Measurements from ENCODE around the gene TIPIN. TPM values are rescaled to one million over a fixed set of nuclear protein-coding genes. Genes with fewer than 3 reads are reported as not detected.

Gene TIPIN
- polyA plus RNA-seq, 1 donor from 2014 or later, result 7.4 TPM

DNA sequence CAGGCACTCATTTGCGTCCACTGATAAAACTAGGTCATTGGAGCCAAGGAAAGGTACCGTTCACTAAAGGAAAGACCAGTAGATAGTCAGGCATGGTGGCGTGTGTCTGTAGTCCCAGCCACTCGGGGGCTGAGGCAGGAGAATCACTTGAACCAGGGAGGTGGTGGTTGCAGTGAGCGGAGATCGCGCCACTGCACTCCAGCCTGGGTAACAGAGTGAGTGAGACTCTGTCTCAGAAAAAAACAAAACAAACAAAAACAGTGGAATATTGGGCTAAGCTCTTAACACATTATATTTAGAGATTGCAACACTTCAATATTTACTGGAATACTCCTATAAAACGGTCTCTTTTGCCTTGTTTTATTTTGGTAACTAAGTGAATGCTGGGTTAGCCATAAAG, 47.6 kb upstream of the TIPIN start:
- no peaks in the 10 kb centered on the region for H3K9me2 ChIP-seq (ENCODE audit: insufficient read depth, low read length)
- H3K9ac ChIP-seq (ENCODE audit: low read length), result no peak overlapping the region
- no peak overlapping the region for H3K4me2 ChIP-seq (ENCODE audit: low read length)
- no peaks in the 10 kb centered on the region for H3K9me3 ChIP-seq (ENCODE audit: low read length)
- no peak overlapping the region for H3K27ac ChIP-seq (ENCODE audit: low read length)
- H3F3A ChIP-seq (ENCODE audit: insufficient read depth, low read length, poor library complexity, severe bottlenecking), result no peaks in the 10 kb centered on the region
- no peaks in the 10 kb centered on the region for H3K36me3 ChIP-seq (ENCODE audit: insufficient read depth, low read length)
- no peaks in the 10 kb centered on the region for H3K79me2 ChIP-seq (replicated peaks; ENCODE audit: insufficient read depth, low read length)
- no peak overlapping the region for H2AFZ ChIP-seq (ENCODE audit: low read depth, low read length)
- H3K27me3 ChIP-seq (ENCODE audit: insufficient read depth, low read depth, low read length), result no peaks in the 10 kb centered on the region
- TF ChIP-seq EP300 (conservative IDR thresholded peaks at IDR 0.05; ENCODE audit: poor library complexity, severe bottlenecking) (no peak), RAD21 (conservative IDR thresholded peaks at IDR 0.05) (no peak), EZH2 (IDR thresholded peaks at IDR 0.05; ENCODE audit: borderline replicate concordance, insufficient read depth, low read length, poor library complexity, severe bottlenecking) (no peak), SMC3 (conservative IDR thresholded peaks at IDR 0.05; ENCODE audit: poor library complexity) (no peak), MXI1 (conservative IDR thresholded peaks at IDR 0.05; ENCODE audit: poor library complexity, severe bottlenecking) (no peak), TAF1 (IDR thresholded peaks at IDR 0.05; ENCODE audit: low read depth) (no peak), POLR2AphosphoS5 (IDR thresholded peaks at IDR 0.05) (no peak)
- TF ChIP-seq, protein P1, sequence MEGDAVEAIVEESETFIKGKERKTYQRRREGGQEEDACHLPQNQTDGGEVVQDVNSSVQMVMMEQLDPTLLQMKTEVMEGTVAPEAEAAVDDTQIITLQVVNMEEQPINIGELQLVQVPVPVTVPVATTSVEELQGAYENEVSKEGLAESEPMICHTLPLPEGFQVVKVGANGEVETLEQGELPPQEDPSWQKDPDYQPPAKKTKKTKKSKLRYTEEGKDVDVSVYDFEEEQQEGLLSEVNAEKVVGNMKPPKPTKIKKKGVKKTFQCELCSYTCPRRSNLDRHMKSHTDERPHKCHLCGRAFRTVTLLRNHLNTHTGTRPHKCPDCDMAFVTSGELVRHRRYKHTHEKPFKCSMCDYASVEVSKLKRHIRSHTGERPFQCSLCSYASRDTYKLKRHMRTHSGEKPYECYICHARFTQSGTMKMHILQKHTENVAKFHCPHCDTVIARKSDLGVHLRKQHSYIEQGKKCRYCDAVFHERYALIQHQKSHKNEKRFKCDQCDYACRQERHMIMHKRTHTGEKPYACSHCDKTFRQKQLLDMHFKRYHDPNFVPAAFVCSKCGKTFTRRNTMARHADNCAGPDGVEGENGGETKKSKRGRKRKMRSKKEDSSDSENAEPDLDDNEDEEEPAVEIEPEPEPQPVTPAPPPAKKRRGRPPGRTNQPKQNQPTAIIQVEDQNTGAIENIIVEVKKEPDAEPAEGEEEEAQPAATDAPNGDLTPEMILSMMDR (IDR thresholded peaks at IDR 0.05; ENCODE audit: poor library complexity, severe bottlenecking), result no peak
- TF ChIP-seq, protein P2, sequence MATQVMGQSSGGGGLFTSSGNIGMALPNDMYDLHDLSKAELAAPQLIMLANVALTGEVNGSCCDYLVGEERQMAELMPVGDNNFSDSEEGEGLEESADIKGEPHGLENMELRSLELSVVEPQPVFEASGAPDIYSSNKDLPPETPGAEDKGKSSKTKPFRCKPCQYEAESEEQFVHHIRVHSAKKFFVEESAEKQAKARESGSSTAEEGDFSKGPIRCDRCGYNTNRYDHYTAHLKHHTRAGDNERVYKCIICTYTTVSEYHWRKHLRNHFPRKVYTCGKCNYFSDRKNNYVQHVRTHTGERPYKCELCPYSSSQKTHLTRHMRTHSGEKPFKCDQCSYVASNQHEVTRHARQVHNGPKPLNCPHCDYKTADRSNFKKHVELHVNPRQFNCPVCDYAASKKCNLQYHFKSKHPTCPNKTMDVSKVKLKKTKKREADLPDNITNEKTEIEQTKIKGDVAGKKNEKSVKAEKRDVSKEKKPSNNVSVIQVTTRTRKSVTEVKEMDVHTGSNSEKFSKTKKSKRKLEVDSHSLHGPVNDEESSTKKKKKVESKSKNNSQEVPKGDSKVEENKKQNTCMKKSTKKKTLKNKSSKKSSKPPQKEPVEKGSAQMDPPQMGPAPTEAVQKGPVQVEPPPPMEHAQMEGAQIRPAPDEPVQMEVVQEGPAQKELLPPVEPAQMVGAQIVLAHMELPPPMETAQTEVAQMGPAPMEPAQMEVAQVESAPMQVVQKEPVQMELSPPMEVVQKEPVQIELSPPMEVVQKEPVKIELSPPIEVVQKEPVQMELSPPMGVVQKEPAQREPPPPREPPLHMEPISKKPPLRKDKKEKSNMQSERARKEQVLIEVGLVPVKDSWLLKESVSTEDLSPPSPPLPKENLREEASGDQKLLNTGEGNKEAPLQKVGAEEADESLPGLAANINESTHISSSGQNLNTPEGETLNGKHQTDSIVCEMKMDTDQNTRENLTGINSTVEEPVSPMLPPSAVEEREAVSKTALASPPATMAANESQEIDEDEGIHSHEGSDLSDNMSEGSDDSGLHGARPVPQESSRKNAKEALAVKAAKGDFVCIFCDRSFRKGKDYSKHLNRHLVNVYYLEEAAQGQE (IDR thresholded peaks at IDR 0.05; ENCODE audit: borderline replicate concordance), result no peak
- no peaks in the 10 kb centered on the region for H4K20me1 ChIP-seq (ENCODE audit: insufficient read depth)
- no peak overlapping the region for H3K4me3 ChIP-seq (ENCODE audit: low read length)

DNA sequence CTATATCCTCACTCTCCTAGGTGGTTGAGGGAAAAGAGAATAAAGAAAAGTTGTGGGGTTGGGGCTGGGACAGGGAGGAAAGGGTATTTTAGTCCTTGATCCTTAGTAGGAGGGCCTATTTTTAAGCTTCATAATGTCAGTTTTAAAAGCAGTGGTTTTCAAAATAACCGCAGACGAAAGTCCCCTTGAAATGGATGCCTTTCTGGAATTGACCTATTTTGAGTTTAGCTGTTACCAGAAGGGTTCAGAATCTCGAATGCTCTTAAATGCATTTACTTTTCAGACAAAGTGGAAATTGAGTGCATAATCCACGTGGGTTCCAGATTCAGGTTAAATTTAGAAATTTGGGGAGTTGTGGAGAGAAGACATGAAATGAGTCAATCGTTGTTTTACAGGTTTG, 46.8 kb upstream of the TIPIN start:
- no peak overlapping the region for H3K9ac ChIP-seq (ENCODE audit: low read length)
- TF ChIP-seq POLR2AphosphoS5 (IDR thresholded peaks at IDR 0.05) (no peak), MXI1 (conservative IDR thresholded peaks at IDR 0.05; ENCODE audit: poor library complexity, severe bottlenecking) (no peak), EZH2 (IDR thresholded peaks at IDR 0.05; ENCODE audit: borderline replicate concordance, insufficient read depth, low read length, poor library complexity, severe bottlenecking) (no peak), EP300 (conservative IDR thresholded peaks at IDR 0.05; ENCODE audit: poor library complexity, severe bottlenecking) (no peak), TAF1 (IDR thresholded peaks at IDR 0.05; ENCODE audit: low read depth) (no peak), RAD21 (conservative IDR thresholded peaks at IDR 0.05) (no peak), SMC3 (conservative IDR thresholded peaks at IDR 0.05; ENCODE audit: poor library complexity) (no peak)
- TF ChIP-seq, protein P1 (IDR thresholded peaks at IDR 0.05; ENCODE audit: poor library complexity, severe bottlenecking), result no peak
- TF ChIP-seq, protein P2 (IDR thresholded peaks at IDR 0.05; ENCODE audit: borderline replicate concordance), result no peak
- H3K9me2 ChIP-seq (ENCODE audit: insufficient read depth, low read length), result no peaks in the 10 kb centered on the region
- no peaks in the 10 kb centered on the region for H3K36me3 ChIP-seq (ENCODE audit: insufficient read depth, low read length)
- H4K20me1 ChIP-seq (ENCODE audit: insufficient read depth), result no peaks in the 10 kb centered on the region
- no peaks in the 10 kb centered on the region for H3F3A ChIP-seq (ENCODE audit: insufficient read depth, low read length, poor library complexity, severe bottlenecking)
- no peak overlapping the region for H3K27ac ChIP-seq (ENCODE audit: low read length)
- no peak overlapping the region for H3K4me2 ChIP-seq (ENCODE audit: low read length)
- no peaks in the 10 kb centered on the region for H3K27me3 ChIP-seq (ENCODE audit: insufficient read depth, low read depth, low read length)
- no peaks in the 10 kb centered on the region for H3K79me2 ChIP-seq (replicated peaks; ENCODE audit: insufficient read depth, low read length)
- H2AFZ ChIP-seq (ENCODE audit: low read depth, low read length), result no peak overlapping the region
- H3K4me3 ChIP-seq (ENCODE audit: low read length), result no peak overlapping the region
- H3K9me3 ChIP-seq (ENCODE audit: low read length), result no peaks in the 10 kb centered on the region

All from neural cell (in vitro differentiated cells).